ENCODE data around the gene CARS1. TPM values are rescaled to one million over a fixed set of nuclear protein-coding genes. Genes with fewer than 3 reads are reported as not detected.
"Not testable (repeated sequence)": the region's sequence is repeated elsewhere in the genome, so short reads cannot be mapped to it uniquely, and the experiment has no call there.

CARS1 gene
- total RNA-seq, 2 donors from 2014 or later, result 15.8 to 20.8 TPM

DNA sequence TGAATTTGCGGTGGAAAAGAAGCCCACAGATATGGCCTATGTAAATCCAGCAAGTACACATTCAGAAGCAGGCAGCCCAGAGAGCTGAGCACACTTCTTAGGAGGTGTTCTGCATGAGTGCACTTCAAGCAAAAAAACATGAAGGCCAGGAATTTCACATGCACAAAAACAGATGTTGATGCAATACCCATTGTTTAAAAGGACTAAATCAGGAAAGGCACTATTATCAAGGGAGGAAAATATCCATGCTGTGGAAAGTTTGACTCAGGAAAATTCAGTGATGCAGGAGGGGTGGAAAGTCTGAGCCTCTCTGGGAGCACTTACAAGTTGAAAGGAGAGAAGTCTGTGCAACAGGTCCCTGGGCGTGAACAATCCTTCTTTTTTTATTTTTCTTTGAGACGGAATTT lies 15.8 kb upstream of the CARS1 start:
- Histone ChIP-seq H3K27me3 (no peaks in the 10 kb centered on the region), H3K9me3 (no peaks in the 10 kb centered on the region), H3K36me3 (replicated peaks in 1 of 2; ENCODE audit: insufficient read depth in 1 of 2, low read depth in 2 of 2) (no peaks in the 10 kb centered on the region), H3K27ac (no peak overlapping the region), H3K4me3 (no peak overlapping the region), H3K4me1 (peaks cover 16% of the 10 kb centered on the region)
- TF ChIP-seq, protein P1, sequence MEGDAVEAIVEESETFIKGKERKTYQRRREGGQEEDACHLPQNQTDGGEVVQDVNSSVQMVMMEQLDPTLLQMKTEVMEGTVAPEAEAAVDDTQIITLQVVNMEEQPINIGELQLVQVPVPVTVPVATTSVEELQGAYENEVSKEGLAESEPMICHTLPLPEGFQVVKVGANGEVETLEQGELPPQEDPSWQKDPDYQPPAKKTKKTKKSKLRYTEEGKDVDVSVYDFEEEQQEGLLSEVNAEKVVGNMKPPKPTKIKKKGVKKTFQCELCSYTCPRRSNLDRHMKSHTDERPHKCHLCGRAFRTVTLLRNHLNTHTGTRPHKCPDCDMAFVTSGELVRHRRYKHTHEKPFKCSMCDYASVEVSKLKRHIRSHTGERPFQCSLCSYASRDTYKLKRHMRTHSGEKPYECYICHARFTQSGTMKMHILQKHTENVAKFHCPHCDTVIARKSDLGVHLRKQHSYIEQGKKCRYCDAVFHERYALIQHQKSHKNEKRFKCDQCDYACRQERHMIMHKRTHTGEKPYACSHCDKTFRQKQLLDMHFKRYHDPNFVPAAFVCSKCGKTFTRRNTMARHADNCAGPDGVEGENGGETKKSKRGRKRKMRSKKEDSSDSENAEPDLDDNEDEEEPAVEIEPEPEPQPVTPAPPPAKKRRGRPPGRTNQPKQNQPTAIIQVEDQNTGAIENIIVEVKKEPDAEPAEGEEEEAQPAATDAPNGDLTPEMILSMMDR (IDR thresholded peaks at IDR 0.05), result no peak
- no peak for TF ChIP-seq POLR2A (IDR thresholded peaks at IDR 0.05)
- intact Hi-C loops (cut with DNase I), result no loop called here
- no peak for DNase-seq
- ATAC-seq, result peak; percentile 38
- 89 to 93% methylated on average over 3 of the region's 3 CpGs for WGBS, 2 donors

DNA sequence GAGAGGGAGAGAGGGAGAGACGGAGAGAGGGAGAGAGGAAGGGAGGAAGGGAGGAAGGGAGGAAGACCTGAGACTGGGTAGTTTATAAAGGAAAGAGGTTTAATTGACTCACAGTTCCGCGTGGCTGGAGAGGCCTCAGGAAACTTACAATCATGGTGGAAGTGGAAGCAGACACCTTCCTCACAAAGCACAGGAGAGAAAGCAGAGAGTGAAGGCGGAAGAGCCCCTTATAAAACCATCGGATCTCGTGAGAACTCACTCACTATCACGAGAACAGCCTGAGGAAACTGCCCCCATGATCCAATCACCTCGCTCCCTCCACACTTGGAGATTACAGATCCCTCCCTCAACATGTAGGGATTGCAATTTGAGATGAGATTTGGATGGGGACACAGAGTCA lies 12.2 kb upstream of the CARS1 start:
- 77 to 82% methylated on average over 7 to 8 of the region's 8 CpGs for WGBS, 2 donors
- no peak overlapping the region for H3K27ac ChIP-seq
- H3K4me1 ChIP-seq, result peaks cover under 1% of the 10 kb centered on the region
- no peaks in the 10 kb centered on the region for H3K9me3 ChIP-seq
- no peaks in the 10 kb centered on the region for H3K36me3 ChIP-seq (replicated peaks in 1 of 2; ENCODE audit: insufficient read depth in 1 of 2, low read depth in 2 of 2)
- H3K27me3 ChIP-seq, result no peaks in the 10 kb centered on the region
- ATAC-seq (no peak), DNase-seq (no peak)
- no peak overlapping the region for H3K4me3 ChIP-seq
- intact Hi-C loops (cut with DNase I), result no loop called here
- TF ChIP-seq POLR2A (IDR thresholded peaks at IDR 0.05), result no peak
- TF ChIP-seq, protein P1 (IDR thresholded peaks at IDR 0.05), result no peak

DNA sequence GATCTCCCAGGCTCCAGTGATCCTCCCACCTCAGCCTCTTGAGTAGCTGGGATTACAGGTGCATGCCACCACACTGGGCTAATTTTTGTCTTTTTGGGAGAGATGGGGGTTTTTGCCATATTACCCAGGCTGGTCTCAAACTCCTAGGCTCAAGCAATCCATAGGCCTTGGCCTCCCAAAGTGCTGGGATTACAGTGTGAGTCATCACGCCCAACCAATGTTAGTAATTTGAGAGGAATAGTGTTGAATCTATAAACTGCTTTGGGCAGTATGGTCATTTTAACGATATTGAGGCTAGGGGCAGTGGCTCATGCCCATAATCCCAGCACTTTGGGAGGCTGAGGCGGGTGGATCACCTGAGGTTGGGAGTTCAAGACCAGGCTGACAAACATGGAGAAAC lies 9.1 kb upstream of the CARS1 start:
- intact Hi-C loops (cut with DNase I); H3K9me3 ChIP-seq; ATAC-seq; H3K4me1 ChIP-seq; H3K27ac ChIP-seq; H3K4me3 ChIP-seq; DNase-seq; H3K36me3 ChIP-seq (replicated peaks in 1 of 2; ENCODE audit: insufficient read depth in 1 of 2, low read depth in 2 of 2); H3K27me3 ChIP-seq: not testable (repeated sequence)
- WGBS, 2 donors, result 91 to 96% methylated on average over 3 of the region's 3 CpGs

DNA sequence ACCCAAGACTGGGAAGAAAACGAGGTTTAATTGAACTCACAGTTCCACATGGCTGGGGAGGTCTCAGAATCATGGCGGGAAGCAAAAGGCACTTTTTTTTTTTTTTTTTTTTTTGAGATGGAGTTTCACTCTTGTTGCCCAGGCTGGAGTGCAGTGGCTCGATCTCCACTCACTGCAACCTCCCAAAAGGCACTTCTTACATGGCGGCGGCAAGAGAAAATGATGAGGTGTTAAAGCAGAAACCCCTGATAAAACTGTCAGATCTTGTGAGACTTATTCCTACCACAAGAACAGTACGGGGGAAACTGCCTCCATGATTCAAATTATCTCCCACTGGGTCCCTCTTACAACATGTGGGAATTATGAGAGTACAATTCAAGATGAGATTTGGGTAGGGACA lies 7.5 kb upstream of the CARS1 start:
- H3K4me1 ChIP-seq, ATAC-seq: not testable (repeated sequence)
- 79 to 92% methylated on average over 6 of the region's 6 CpGs for WGBS, 2 donors

DNA sequence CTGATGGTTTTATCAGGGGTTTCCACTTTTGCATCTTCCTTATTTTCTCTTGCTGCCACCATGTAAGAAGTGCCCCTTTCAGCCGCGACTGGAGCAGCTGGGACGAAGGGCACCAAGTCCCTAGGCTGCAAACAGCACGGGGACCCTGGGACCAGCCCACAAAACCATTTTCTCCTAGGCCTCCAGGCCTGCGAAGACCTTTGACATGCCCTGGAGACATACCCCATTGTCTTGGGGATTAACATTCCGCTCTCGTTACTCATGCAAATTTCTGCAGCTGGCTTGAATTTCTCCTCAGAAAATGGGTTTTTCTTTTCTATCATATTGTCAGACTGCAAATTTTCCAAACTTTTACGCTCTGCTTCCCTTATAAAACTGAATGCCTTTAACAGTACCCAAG lies 6.7 kb upstream of the CARS1 start:
- WGBS, 2 donors, result 75 to 78% methylated on average over 8 of the region's 8 CpGs
- H3K4me3 ChIP-seq; H3K4me1 ChIP-seq; H3K27ac ChIP-seq; H3K9me3 ChIP-seq; H3K27me3 ChIP-seq; intact Hi-C loops (cut with DNase I); H3K36me3 ChIP-seq (replicated peaks in 1 of 2; ENCODE audit: insufficient read depth in 1 of 2, low read depth in 2 of 2); DNase-seq; ATAC-seq: not testable (repeated sequence)

More for the DNA sequence above, 7.5 kb upstream of the CARS1 start:
- H3K27me3 ChIP-seq; H3K36me3 ChIP-seq (replicated peaks in 1 of 2; ENCODE audit: insufficient read depth in 1 of 2, low read depth in 2 of 2); intact Hi-C loops (cut with DNase I); DNase-seq; H3K9me3 ChIP-seq; H3K27ac ChIP-seq; H3K4me3 ChIP-seq: not testable (repeated sequence)

DNA sequence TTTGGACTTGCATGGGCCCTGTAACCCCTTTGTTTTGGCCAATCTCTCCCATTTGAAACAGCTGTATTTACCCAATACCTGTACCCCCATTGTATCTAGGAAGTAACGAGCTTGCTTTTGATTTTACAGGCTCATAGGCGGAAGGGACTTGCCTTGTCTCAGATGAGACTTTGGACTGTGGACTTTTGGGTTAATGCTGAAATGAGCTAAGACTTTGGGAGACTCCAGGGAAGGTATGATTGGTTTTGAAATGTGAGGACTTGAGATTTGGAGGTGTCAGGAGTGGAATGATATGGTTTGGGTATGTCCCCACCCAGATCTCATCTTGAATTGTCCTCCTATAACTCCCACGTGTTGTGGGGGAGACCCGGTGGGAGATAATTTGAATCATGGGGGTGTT lies 6.2 kb upstream of the CARS1 start:
- H3K9me3 ChIP-seq; H3K27ac ChIP-seq; H3K36me3 ChIP-seq (replicated peaks in 1 of 2; ENCODE audit: insufficient read depth in 1 of 2, low read depth in 2 of 2); intact Hi-C loops (cut with DNase I); H3K27me3 ChIP-seq; H3K4me3 ChIP-seq; DNase-seq; ATAC-seq; H3K4me1 ChIP-seq: not testable (repeated sequence)
- WGBS, 2 donors, result 81% methylated on average over 4 of the region's 4 CpGs

DNA sequence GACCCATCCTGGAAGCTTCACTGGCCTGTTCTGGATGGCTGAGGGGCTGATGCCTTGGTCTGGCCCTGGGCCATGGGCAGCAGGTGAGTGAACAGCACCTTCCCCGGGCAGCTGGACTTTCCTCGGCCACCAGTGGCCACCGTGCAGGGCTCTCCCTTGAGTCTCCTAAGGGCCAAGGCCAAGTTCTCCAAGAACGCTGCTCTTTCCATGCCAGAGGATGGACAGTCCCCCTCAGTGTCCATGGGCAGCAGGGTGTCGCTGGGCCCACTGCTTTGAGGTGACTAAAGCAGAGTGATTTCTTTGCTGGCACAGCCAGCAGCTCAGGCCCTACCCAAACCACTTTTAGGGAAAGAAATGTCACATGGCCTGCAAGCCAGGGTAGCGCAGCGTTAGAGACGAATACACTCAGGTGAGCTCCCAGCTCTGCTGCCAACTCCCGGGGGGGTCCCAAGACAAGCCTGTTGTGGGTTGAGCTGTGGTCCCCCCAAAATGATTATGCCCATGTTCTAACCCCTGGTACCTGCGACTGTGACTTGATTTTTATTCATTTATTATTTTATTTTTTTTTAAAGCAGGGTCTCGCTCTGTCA lies 3.3 kb upstream of the CARS1 start:
- Histone ChIP-seq H3K9me3 (no peaks in the 10 kb centered on the region), H3K27me3 (no peaks in the 10 kb centered on the region), H3K27ac (no peak overlapping the region), H3K4me3 (no peak overlapping the region), H3K4me1 (peaks cover 14% of the 10 kb centered on the region), H3K36me3 (replicated peaks in 1 of 2; ENCODE audit: insufficient read depth in 1 of 2, low read depth in 2 of 2) (no peaks in the 10 kb centered on the region)
- TF ChIP-seq, protein P1 (IDR thresholded peaks at IDR 0.05), result no peak
- no peak for TF ChIP-seq POLR2A (IDR thresholded peaks at IDR 0.05)
- intact Hi-C loops (cut with DNase I), result no loop called here
- 74 to 80% methylated on average over 6 to 11 of the region's 11 CpGs for WGBS, 2 donors
- ATAC-seq, result no peak
- no peak for DNase-seq

Measured in body of pancreas (tissue), 4 donors.